Activated CD4-positive, alpha-beta T cell treated with anti-CD3 and anti-CD28 coated beads for 24 hours (primary cell): ENCODE results near the gene RFX8.
"Not testable (repeated sequence)": the region's sequence is repeated elsewhere in the genome, so short reads cannot be mapped to it uniquely, and the experiment has no call there.

Source experiments
- DNase-seq, 2 donors: peaks; one replicate each; pipeline ENCODE4 v3.0.0-alpha.2; 2020; ENCODE audit warnings: low read depth in 2 of 2

The RFX8 gene

GRCh38 chr2:101379091-101379490 lies 95.8 kb downstream of the RFX8 start:
- DNase-seq: no peak

DNA sequence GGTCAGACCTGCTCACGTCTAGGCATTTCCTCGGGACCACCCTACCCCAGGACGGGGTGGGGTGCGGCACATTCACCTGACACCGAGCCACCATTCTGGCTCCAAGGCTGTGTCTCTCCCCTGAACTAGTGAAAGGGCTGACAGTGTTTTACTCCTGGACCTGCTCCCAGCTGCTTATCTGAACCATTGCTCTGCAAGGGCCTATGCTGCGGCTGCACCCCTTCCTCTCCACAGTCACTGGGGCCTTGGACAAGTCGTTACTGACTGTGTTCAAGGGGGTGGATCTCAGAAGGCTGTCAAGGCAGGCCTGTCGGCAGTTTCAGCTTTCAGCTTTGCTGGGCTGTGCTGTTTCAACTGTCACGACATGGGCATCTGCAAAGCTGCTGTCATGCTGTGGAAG lies 99.3 kb downstream of the RFX8 start:
- DNase-seq: no peak

- DNase-seq: no peak
Measured at GRCh38 chr2:101374821-101375561, 99.9 kb downstream of the RFX8 start.

DNA sequence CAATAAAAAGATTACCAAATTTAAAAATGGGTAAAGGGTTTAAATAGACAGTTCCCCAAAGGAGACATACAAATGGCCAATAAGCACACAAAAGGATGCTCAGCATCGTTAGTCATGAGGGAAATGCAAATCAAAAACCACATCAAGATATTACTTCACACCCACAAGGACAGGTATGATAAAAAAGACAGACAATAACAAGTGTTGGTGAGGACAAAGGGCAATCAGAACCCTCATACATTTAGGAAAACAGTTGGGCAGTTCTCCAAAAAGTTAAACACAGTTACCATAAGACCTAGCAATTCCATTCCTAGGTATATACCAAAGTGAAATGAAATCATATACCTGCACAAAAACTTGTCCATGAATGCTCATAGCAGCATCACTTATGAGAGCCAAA lies 102.1 kb downstream of the RFX8 start:
- no peak for DNase-seq

GRCh38 chr2:101371636-101372035 lies 103.3 kb downstream of the RFX8 start:
- DNase-seq: no peak

- DNase-seq: no peak
Measured at GRCh38 chr2:101369100-101369499, 105.8 kb downstream of the RFX8 start.

DNA sequence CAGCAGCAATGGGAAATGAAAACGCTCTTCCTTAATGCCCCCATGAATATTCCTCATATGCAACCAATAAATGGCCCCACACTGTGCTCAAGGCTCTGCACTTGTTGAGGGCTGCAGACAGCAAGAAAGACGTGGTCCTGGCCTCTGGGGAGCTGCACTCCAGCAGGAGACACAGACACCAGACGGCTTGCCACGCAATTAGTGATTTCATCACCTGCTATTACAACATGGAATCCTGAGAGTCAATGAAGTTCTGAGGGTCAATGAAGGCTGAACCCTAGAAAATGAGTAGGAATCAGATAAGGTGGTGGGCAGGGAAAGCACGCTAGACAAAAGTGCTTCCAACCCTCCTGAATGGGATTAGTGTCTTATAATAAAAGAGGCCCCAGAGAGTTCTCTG lies 106.5 kb downstream of the RFX8 start:
- no peak for DNase-seq

DNA sequence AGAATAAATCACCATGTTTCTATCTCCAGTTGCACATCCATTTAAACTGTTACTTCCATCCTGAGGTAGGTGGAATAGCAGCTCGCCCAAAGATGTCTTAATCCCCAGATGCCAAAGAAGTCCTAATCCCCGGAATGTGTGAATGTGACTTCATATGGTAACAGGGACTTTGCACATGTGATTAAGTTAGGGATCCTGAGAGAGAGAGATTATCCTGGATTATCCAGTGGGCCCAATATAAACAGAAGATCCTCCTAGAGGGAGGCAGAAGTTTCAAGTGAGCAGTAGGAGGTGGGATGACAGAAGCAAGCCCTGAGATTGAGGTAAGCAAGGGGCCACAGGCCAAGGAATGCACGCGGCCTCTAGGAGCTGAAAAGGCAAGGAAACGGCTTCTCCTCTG lies 107.4 kb downstream of the RFX8 start:
- DNase-seq: no peak

DNA sequence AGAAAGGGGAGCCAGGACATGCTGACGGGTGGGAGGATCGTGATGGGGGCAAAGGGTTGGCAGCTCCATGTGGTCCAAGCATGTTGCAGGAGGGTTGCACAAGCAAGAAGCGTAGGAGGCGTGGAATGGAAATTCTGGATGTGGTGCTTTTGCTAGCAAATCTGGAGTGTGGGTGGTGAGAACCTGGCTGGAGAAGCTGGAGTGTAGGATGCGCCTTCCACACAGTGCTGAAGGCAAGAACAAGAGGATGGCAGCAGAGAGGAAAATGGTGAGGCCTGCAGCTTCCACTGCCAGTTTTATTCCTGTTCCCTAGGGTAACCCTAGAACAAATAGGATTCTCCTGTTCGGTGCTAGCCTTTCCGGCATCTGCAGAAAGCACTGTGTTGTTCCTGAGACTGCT lies 110.0 kb downstream of the RFX8 start:
- DNase-seq: no peak

DNA sequence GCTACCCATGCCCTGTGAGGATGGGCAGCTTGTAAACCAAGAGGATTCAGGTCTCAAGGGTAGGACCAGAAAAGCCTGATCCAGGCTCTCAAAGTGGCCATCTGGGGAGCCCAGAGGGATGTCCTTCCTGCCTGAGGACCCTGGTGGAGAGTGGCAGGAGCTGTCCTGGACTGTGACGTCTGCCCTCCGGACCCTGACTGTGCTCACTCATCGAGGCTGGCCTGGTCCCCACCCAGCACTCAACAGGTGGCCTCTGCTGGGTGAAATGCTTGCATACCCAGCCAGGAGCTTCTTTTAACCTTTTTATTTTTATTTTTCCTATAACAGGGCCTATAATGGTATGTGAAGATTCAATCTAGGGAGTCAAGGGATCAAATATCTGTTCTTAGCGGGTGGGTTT lies 112.1 kb downstream of the RFX8 start:
- DNase-seq: no peak

GRCh38 chr2:101362316-101362715 lies 112.6 kb downstream of the RFX8 start:
- no peak for DNase-seq

DNA sequence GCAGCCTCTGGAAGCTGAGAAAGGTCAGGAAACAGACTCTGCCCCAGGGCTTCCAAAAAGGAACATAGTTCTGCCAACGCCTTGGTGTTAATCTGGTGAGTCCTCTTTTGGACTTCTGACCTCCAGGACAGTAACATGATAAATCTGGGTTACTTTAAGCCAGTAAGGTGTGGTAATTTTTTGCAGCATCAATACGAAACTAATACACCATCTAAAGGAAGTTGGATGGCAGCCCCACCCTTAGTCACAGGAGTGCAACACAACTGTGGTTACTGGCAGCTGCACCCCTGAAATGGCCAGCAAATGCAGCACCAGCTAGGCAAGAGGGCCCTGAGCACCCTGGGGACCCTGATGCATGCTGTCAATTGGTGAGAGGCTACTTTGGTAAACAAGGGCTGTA lies 113.4 kb downstream of the RFX8 start:
- DNase-seq: no peak

DNA sequence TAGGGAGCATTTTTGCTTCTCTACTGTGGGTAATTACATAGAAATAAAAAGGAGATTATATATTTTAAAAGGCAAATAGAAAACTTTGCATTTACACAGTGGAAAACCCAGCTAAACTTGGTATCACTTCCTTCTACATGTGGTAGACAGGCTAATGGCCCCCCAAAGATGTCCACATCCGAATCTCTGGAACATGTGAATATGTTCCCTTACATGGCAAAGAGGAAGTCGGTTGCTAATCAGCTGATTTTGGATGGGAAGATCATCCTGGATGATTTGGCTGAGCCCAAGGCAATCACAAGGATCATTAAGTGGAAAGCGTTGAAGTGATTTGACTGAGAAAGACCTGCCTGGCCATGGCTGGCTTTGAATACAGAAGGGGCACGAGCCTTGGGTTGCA lies 113.8 kb downstream of the RFX8 start:
- no peak for DNase-seq

- no peak for DNase-seq
Measured at GRCh38 chr2:101360232-101360631, 114.7 kb downstream of the RFX8 start.

DNA sequence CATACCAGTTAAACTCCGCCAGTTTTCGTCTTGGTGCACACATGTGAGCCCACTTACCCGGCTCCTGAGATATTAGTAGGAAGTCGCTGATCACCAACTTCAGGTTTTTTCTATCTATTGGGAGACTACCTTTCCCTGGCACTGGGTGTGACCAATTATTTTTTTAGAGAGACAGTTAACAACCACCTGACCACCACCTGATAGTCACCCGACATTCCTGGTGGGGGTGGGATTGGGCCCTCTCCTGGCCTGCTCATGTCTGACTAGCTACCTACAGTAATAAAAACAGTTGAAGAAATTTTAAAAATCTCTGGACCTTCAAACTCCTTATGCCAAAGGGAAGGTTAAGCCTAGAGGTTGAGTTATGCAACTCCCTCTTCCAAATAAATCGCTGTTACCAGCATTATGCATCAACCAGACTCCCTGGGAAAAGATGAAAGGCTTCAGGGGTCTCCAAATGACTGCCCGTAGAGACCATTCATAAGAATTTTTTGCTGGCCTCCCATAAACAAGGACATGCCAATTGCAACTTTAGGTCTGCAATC lies 115.4 kb downstream of the RFX8 start:
- no peak for DNase-seq

- DNase-seq: no peak
Measured at GRCh38 chr2:101357376-101357775, 117.5 kb downstream of the RFX8 start.

DNA sequence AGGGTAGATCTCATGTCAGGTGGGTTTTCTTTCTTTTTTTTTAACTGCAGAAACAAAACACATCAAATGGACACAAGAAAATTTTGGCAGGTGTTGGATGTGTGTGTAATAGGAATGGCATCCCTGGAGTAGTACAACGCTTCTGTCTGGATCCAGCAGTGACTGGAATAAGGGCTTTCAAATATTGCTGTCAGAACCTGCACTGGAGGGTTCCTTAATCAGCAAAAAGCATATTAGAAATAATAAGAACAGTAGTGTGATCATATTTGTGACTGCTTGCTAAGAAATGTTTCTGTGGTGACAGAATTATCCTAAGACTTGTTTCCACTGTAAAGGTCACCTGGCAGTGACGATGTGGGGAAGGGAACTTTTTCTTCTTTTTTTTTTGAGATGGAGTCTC lies 118.4 kb downstream of the RFX8 start:
- DNase-seq: no peak

GRCh38 chr2:101356055-101356454 lies 118.9 kb downstream of the RFX8 start:
- no peak for DNase-seq

DNA sequence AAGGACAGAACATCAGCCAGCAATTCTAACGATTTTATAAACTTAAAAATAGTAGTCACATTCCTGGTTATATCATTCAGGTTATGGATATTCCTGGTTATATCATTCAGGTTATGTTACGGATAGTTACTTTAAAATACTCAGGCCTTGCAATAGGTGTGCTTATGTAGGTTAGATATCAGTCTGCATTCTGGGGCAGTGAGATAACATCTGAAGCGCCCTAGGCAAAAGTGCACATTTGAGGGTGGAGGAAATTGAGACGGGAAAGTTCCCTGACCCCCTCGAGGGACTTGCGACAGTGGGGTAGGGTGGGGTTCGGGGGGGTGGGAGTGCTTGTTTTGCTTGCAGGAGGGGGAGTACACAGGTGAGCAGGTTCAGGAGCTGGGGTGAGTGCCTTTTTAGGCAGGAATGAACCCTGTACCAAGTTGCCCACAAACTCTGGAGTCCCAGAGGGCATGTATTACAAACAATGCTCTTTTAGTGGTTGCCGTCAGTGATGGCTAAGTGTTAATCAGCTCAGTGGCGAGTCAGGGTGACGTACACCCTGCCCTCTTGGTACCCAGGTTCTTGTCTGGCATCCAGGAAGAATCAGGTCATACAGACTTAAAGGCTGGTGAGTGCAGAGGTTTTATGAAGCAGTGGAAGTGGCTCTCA lies 119.4 kb downstream of the RFX8 start:
- DNase-seq: no peak

DNA sequence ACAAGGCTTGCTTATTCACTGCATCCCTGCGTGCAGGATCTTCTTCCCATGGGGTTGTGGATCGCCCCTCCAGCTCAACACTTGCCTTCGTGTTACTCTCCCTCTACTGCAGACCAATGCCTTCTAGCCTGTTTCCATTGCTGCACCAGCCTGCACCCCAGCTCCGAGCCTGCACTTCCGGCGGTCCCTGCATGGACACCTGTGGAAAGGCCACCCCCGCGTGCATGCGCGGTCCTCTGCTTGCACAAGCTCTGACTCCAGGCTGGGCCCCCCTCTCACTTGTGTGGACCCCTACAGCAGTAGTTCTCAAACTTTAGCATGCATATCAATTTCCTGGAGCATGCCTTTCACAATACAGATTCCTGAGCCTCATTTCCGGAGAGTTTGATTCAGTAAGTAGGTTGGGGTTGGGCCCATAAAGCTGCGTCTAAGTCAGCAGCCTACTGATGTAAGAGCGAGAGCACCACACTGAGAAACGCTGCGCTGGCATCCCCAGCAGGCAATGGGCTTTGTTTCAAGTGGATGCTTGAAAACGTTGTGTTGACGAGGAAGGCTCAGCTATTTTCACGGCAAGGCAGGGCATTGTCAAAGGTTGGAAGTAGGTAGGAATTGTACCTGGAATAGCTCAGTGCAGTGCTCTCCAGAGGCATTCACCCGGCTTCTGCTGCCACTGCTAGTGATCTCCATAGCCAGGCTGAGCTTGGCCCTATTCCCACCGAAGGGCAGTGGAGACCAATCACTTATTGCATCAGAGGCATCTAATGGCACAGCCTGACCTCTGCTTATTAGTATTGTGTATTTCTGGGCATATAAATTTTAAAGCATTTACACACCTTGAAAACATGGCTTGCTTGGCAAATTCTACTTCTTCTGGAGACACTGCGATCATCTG lies 120.2 kb downstream of the RFX8 start:
- no peak for DNase-seq

GRCh38 chr2:101352631-101353030 lies 122.3 kb downstream of the RFX8 start:
- not testable (repeated sequence) for DNase-seq

DNA sequence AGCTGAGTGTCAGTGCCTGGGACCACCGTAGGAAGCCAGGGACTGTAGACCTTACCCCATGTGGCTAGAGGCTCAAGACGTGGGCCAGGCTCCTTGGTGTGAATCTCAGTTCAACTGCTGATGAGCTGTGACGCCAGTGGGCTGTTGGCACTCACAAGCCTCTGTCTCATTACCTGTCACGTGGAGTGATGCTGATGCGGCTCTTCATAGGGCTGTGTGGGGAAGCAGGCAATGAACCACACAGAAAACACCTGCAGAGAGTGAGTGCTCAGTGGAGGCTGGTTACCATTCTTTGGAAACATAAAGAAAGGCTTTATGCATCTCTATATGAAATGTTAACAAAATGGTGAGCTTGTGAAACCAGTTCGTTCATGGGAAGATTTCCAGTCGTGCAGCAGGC lies 123.7 kb downstream of the RFX8 start:
- no peak for DNase-seq
